Left renal pelvis (tissue), 4 donors: ENCODE data around the gene RALGAPA2. TPM values are rescaled to one million over a fixed set of nuclear protein-coding genes. Genes with fewer than 3 reads are reported as not detected.

Experiments used
- DNase-seq, 4 donors: peaks; one replicate each; pipeline ENCODE4 v3.0.0-alpha.2; 2013; ENCODE audit warnings: low read depth in 4 of 4, low spot score in 3 of 4
- polyA plus RNA-seq, 4 donors: library from polyadenylated mRNA; unstranded; fragments of 120-200 nt; gene quantifications; one replicate each; pipeline ENCODE4 v1.2.1, GENCODE V29; 2013; ENCODE audit not compliant: insufficient read length in 4 of 4

The RALGAPA2 gene
- polyA plus RNA-seq, 4 donors = 8.6 to 21.8 (median 19.4) TPM

DNA sequence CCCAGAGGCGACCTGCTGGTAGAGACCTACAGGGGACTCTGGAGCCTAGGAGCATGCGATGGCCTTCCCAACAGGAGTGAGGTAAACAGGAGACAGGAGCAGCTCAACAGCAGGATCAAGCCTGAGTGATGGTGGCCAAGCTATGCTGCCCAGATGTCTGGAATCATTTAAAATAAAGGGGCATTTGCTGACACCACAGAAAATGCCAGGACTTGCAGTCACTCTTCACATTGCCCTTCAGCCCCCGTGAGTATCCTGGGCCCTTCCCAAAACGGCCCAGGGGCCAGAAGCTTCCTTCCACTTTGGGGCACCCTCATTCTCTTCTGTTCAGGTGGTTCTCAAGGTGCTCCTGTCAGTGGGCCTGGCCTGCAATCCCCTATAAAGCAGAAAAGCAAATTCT, 321.3 kb downstream of the RALGAPA2 start:
- no peak for DNase-seq

- no peak for DNase-seq
Observed at GRCh38 chr20:20390393-20390792, 322.1 kb downstream of the RALGAPA2 start.

DNA sequence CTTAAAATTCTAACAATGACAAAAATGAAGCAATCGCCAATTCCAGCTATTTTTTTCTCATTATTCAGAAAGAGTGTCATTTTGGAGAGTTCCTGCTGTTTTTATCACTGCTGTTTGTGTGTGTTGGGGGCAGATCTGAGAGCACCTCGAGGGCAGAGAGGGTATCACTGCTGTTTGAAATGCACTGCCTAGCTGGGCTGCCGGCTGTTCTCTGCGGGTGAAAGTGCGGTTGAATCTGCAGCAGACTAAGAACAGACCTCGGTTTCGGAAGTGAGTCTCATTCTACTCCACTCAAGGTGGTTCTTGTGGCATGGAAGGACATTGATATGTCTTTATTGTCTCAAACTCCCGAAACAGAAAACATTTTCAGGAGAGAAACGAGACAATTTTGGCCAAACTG, 326.3 kb downstream of the RALGAPA2 start:
- no peak for DNase-seq

GRCh38 chr20:20375862-20376261, 336.6 kb downstream of the RALGAPA2 start:
- no peak for DNase-seq

- DNase-seq = no peak
Observed at GRCh38 chr20:20373091-20373571, 339.3 kb downstream of the RALGAPA2 start.

- DNase-seq = no peak
Observed at GRCh38 chr20:20371681-20372080, 340.8 kb downstream of the RALGAPA2 start.

GRCh38 chr20:20371083-20371482, 341.4 kb downstream of the RALGAPA2 start:
- no peak for DNase-seq

GRCh38 chr20:20370094-20370575, 342.3 kb downstream of the RALGAPA2 start:
- DNase-seq = no peak

DNA sequence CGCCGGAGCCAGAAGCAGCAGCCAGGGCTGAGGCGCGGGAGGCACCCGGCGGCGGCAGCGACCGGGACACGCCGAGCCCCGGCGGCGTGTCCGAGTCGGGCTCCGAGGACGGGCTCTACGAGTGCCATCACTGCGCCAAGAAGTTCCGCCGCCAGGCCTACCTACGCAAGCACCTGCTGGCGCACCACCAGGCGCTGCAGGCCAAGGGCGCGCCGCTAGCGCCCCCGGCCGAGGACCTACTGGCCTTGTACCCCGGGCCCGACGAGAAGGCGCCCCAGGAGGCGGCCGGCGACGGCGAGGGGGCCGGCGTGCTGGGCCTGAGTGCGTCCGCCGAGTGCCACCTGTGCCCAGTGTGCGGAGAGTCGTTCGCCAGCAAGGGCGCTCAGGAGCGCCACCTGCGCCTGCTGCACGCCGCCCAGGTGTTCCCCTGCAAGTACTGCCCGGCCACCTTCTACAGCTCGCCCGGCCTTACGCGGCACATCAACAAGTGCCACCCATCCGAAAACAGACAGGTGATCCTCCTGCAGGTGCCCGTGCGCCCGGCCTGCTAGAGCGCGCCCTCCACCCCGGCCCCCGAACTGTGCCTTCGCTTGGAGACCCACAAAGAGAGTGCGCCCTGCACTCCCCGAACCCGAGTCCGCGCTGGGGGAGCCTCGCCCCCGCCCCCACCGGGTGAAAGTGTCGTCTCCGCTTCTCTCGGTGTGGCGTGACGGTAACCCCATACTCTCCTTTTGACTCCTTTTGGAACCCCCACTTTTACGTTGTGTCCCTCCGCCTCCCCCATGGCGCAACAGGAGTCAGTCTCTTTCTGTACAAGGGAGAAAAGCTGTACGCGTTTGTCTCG, 343.0 kb downstream of the RALGAPA2 start:
- no peak for DNase-seq

DNA sequence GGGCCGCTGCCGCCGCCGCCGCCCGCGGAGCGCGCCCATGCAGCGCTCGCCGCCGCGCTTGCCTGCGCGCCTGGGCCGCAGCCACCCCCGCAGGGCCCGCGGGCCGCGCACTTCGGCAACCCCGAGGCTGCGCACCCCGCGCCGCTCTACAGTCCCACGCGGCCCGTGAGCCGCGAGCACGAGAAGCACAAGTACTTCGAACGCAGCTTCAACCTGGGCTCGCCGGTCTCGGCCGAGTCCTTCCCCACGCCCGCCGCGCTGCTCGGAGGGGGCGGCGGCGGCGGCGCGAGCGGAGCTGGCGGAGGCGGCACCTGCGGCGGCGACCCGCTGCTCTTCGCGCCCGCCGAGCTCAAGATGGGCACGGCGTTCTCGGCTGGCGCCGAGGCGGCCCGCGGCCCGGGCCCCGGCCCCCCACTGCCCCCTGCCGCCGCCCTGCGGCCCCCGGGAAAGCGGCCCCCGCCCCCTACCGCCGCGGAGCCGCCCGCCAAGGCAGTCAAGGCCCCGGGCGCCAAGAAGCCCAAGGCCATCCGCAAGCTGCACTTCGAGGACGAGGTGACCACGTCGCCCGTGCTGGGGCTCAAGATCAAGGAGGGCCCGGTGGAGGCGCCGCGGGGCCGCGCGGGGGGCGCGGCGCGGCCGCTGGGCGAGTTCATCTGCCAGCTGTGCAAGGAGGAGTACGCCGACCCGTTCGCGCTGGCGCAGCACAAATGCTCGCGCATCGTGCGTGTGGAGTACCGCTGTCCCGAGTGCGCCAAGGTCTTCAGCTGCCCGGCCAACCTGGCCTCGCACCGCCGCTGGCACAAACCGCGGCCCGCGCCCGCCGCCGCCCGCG, 343.8 kb downstream of the RALGAPA2 start:
- no peak for DNase-seq

- no peak for DNase-seq
Observed at GRCh38 chr20:20367575-20368417, 344.6 kb downstream of the RALGAPA2 start, which contains the start of gene INSM1. INSM1 (plus strand) TSS chr20:20368104; CDS start chr20:20368268, 164 bp downstream.

DNA sequence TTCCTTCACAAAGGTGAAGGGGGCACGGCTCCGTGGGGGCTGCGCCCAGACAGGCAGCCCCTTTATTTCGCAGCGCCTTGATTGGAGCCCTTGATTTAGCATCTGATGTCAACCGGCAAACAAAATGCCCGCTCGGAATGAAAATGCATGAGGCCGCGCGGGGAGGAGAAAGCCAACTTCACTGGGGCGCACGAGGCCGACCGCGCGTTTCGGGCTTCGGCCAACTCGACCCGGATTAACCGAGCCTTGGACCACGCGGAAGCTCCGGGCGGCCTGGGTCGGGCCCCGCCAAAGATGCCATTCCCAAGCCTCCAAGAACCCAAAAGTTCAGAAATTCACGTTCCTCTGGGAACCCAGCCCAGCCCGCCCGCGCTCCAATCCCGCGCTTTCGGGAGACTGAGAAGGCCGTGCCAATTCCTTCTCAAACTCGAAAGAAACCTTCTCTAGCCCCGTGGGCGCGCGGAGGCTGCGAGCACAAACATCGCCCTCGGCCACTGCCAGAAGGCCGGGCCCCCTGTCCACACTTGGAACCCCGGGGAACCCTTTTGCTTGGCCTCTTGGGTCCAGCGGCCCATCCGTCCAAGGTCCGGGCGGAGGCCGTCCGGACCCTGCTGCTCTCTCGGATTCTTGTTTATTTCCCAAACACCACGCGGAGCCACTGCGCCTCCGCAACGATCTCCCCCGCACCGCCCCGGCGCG, 345.4 kb downstream of the RALGAPA2 start:
- DNase-seq = no peak

- DNase-seq = no peak
Observed at GRCh38 chr20:20366551-20366875, 345.9 kb downstream of the RALGAPA2 start.

DNA sequence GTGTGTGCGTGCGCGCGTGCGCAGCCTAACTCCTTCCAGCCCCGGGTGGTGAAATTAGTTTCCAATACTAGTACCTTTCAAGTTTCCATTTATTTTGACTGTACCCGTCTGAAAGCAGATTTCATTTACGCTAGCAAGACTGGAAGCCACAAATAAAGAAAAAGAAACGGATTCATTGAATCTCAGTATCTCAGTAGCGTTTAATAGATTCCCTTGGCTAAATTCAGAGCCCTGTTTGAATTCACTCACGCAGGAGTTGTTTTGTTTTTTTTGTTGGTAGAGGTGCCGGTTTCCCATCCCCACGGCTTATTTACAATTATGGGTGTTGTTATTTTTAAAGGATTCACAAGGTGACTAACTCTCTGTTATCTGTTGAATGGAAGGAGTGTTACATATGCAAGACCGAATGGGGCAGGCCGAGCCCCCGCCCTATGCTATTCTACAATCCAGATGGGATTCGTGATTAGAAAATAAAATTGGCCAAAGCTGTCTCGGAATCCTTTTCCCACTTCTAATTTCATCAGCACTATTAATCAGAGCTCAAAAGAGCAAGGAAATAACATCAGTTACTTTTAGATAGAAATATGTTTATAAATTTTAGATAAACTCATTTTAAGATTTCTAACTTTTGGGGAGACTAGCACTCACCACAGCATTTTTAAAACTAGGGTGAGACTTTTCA, 346.8 kb downstream of the RALGAPA2 start:
- no peak for DNase-seq

DNA sequence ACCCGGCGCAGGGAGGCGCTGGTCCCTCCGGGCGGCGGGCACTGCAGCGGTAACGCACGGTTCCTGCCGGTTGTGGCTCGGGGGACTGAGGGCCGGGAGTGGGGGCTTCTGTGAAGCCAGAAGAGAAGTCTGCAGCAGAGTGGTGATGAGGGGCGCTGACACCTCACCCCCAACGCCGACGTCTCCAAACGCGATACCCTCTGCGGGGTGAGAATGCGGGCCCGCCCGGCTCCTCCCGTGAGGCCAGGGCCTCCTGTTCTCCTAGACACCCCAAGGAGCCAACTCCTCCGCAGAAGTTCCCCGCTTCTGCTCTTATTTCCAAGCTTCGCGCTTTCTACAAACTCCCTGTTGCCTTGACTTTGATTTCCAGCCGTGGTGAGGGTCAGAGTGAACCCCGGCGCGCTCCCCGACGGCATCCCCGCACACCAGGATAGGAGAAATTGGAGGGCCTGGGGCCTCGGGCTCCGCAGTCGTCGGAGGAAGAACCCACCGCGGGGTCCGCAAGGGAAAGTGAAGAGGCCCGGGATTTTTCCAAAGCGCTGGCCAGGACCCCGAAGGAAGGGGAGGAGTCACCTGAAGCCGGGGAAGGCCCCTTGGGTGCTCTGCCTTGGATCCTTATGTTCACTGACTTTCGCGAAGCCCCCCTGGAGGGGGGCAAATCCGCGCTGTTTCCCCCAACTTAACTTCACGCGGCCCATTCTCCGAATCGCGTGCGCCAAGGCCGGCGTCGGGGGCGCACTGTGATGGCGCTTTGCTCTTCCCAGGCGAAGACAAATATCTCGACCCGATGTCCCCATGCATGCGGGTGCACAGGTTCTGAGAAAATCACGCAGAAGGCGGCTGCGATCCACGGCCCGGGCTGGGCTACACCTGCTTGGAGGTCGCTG, 347.6 kb downstream of the RALGAPA2 start:
- no peak for DNase-seq

- no peak for DNase-seq
Observed at GRCh38 chr20:20363799-20364592, 348.4 kb downstream of the RALGAPA2 start.

- no peak for DNase-seq
Observed at GRCh38 chr20:20363434-20363798, 349.0 kb downstream of the RALGAPA2 start.
